HTR-8/SVneo (cell line): Measurements from ENCODE around the gene DIP2C.

Experiments used
- DNase-seq: peaks from one replicate; pipeline ENCODE4 v3.0.0; 2011; ENCODE audit warnings: low spot score, mixed read lengths; ENCODE audit not compliant: insufficient read length
- FAIRE-seq: peaks from 2 replicates; lab custom pipeline; 2011; peaks lifted over from hg19 to GRCh38; lab: Jason Lieb, UNC

Gene DIP2C

GRCh38 chr10:392705-393037 is 296.8 kb downstream of the DIP2C start:
- DNase-seq (no peak), FAIRE-seq (no peak)

DNA sequence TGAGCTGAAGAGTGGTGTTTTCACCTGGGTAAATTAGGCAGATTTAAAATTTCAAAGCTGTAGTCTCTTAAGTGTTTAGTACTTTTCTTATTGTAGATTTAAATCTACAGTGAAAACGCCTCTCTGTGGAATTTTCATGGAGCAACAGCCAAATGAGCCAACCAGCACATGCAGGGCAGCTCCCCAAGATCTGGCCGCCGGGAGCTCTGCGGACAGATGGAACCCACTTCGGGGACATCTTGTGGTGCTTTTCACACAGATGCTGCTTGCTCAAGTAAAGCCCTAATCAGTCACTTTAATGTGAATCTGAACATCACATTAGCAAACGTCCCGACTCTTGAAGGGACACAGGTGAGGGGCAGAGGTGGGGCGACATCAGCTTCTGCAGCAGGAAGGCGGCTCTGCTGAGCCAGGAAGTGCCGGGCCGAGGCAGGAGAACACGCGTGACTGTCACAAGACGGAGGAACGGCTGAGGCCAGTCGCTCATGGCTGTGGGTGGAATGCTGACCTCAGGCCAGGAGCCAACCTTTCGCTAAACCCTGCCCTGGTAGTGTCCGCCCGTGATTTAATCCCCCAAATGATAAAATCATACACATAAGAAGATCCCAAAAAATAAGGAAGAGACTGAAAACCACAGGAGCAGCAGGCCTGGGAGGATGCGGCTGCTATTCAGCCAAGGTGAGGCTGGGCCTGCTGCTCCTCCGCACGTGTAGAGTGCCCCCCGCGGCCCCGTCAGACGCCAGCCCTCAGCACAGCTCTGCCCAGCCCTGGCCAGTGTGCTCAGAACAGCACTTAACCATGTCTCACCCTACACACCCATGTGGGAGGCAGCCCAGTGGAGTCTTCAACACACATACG is 297.4 kb downstream of the DIP2C start:
- DNase-seq (no peak), FAIRE-seq (no peak)

DNA sequence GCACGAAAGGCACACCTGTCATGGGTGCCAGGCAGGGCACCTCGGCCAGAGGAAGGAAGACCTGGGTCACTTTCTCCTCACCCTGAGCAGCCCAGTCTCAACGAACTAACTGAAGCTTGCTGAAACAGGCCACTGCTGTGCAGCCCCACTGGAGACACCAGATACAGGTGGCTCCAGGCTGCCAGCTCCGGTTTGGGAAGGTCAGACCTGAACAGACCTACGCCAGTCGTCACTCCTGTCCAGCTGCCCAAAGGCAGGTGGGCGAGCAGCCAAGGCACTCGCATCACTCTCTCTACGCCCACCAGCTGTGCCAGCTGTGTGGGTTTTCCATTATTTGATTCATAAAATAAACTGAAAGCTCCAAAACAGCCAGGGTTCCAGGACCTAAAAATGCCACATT is 298.2 kb downstream of the DIP2C start:
- no peak for FAIRE-seq
- no peak for DNase-seq

DNA sequence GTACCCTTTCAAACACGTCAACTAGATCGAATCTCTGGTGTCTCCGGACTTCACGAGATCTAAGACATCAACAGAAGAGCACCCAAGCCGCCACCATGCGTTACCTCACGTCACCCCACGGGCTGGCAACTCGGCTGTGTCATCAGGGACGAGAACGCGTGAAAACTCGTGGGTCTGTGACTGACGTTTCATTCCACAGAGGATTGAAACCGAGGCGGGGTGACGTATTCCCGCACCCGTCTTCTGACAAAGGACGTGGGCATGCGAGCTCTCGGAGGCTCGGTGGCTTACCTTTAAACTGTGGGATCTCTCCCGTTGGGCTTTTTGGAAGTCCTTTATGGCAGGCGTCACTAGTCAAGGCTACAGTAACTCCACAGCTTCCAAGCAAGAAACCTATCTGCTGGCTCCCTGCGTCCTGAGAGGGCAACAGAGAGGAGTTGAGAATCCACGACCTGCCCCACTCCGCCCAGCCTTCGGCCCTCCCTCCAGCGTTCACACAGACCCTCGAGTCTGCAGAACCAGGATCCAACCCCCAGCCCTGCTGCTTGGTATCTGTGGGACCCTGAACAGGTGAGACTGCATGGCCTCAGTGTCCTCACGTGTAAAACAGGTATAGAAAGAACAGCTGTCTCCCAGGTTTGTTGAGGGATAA is 298.9 kb downstream of the DIP2C start:
- FAIRE-seq = no peak

GRCh38 chr10:389836-390448 is 299.5 kb downstream of the DIP2C start:
- no peak for FAIRE-seq
- no peak for DNase-seq

More for the DNA sequence above, 298.9 kb downstream of the DIP2C start:
- no peak for DNase-seq

GRCh38 chr10:389261-389790 is 300.1 kb downstream of the DIP2C start:
- DNase-seq = no peak

GRCh38 chr10:388661-389045 is 300.8 kb downstream of the DIP2C start:
- no peak for DNase-seq
- no peak for FAIRE-seq

More at GRCh38 chr10:389261-389790, 300.1 kb downstream of the DIP2C start:
- no peak for FAIRE-seq

GRCh38 chr10:387909-388660 is 301.4 kb downstream of the DIP2C start:
- DNase-seq (no peak), FAIRE-seq (no peak)

GRCh38 chr10:387593-387891 is 301.9 kb downstream of the DIP2C start:
- FAIRE-seq (no peak), DNase-seq (no peak)

- DNase-seq (no peak), FAIRE-seq (no peak)
Measured at GRCh38 chr10:386771-387592, 302.5 kb downstream of the DIP2C start.

GRCh38 chr10:385571-386300 is 303.7 kb downstream of the DIP2C start:
- no peak for DNase-seq
- no peak for FAIRE-seq

- FAIRE-seq (no peak), DNase-seq (no peak)
Measured at GRCh38 chr10:384538-385305, 304.7 kb downstream of the DIP2C start.

DNA sequence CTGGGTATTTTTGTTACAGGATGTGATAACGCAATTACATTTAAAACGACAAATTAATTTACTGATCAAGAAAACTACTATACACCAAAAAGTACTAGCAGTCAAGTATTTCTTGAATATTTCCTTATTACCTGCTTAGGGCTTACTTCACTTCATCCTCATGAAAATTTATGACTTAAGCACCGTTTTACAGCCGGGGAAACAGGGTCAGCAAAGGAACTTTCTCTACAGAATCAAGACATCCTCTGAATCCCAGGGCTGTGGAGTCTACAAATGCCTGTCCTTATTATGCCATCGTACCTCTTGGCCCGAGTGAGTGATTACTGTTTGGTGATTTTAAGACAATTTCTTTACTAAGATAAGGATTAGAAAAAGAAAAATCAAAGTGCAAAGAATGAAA is 305.9 kb downstream of the DIP2C start:
- FAIRE-seq (no peak), DNase-seq (no peak)

GRCh38 chr10:381805-382204 is 307.7 kb downstream of the DIP2C start:
- FAIRE-seq = no peak
- no peak for DNase-seq

DNA sequence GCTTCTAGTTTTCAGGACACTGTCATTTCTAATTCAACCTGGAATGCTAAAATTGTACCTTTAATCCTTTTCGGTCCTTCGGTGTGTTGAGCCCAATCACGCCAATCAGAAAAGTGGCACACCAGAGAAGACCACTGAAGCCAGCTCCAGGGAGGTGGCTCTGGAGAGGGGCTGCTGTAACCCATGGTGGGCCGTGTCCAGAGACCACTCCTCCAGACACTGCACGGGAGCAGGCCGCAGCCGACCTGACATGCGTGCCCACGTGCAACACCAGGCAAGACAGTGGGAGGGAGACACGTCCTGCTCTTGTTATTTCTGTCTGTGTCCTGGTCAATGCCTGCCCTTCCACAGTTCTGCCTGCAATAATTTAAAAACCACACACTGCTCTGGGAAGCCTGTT is 308.1 kb downstream of the DIP2C start:
- DNase-seq (no peak), FAIRE-seq (no peak)

- DNase-seq (no peak), FAIRE-seq (no peak)
Measured at GRCh38 chr10:380313-380940, 309.0 kb downstream of the DIP2C start.

DNA sequence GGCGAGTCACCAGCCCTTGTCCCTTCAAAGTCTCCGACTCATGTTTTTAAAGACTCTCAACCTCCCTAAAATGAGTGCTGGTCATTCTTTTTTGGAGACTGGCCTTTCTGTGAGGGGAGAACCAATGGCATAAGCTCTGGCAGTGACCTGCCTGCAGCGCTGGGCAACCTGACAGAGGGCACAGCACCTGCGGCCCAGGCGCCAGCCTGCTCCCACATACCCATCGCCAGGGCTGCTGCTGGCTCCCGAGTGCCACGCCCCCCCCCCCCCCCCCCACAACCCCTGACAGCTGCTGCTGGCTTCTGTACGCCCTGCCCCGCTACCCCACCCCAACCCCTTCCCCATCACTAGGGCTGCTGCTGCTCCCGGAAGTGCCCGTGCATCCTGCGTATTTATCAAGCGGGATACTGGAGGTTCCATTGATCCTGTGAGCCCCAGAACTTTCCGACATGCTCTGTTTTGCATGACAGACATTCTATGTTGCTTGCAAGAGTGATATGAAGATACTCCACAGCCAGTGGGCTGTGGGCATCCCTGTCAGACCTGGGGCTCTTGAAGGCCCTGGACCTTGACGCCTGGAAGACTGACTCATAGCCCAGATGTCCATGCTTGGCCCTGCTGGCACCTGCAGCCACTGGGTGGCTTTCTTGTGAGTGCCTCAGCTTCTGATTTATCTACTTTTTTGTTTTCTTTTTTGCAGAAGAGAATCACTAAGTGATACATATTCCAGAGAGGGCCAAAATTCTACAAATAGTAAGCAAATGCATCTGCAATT is 310.4 kb downstream of the DIP2C start:
- FAIRE-seq = no peak
- DNase-seq = no peak
